Effector memory CD4-positive, alpha-beta T cell (primary cell): ENCODE results near the gene ZNF804B.

Experiments
- DNase-seq, 3 donors: peaks; one replicate each; pipeline ENCODE4 v3.0.0-alpha.2; 2020
- H3K27ac ChIP-seq: 2 replicates; pipeline ENCODE4 v1.7.0; 2013; ENCODE audit warnings: mild to moderate bottlenecking, low read length, moderate library complexity; ENCODE audit not compliant: insufficient read depth, poor library complexity, severe bottlenecking
- H3K27me3 ChIP-seq: replicated peaks from 2 replicates; pipeline ENCODE4 v1.7.0; 2013; ENCODE audit warnings: mild to moderate bottlenecking, low read length; ENCODE audit not compliant: insufficient read depth, control insufficient read depth, poor library complexity, severe bottlenecking
- H3K36me3 ChIP-seq: 2 replicates; pipeline ENCODE4 v1.7.0; 2013; ENCODE audit warnings: mild to moderate bottlenecking, low read length, moderate library complexity; ENCODE audit not compliant: control insufficient read depth, insufficient read depth
- H3K4me1 ChIP-seq: 2 replicates; pipeline ENCODE4 v1.7.0; 2013; ENCODE audit warnings: low read length, mild to moderate bottlenecking; ENCODE audit not compliant: control insufficient read depth, insufficient read depth, poor library complexity, severe bottlenecking
- H3K4me3 ChIP-seq: 2 replicates; pipeline ENCODE4 v1.7.0; 2013; ENCODE audit warnings: low read length, low read depth, mild to moderate bottlenecking; ENCODE audit not compliant: insufficient read depth, poor library complexity, severe bottlenecking
- H3K9me3 ChIP-seq: 2 replicates; pipeline ENCODE4 v1.7.0; 2013; ENCODE audit warnings: mild to moderate bottlenecking, low read length, moderate library complexity; ENCODE audit not compliant: control insufficient read depth

ZNF804B gene

GRCh38 chr7:88942815-88943501, 183.5 kb downstream of the ZNF804B start:
- Histone ChIP-seq H3K4me1 (no peaks in the 10 kb centered on the region), H3K27ac (no peak overlapping the region), H3K4me3 (no peak overlapping the region), H3K9me3 (no peaks in the 10 kb centered on the region), H3K27me3 (no peaks in the 10 kb centered on the region), H3K36me3 (no peaks in the 10 kb centered on the region)
- DNase-seq: no peak

- Histone ChIP-seq H3K36me3 (no peaks in the 10 kb centered on the region), H3K4me3 (no peak overlapping the region), H3K27ac (no peak overlapping the region), H3K27me3 (no peaks in the 10 kb centered on the region), H3K9me3 (no peaks in the 10 kb centered on the region), H3K4me1 (no peaks in the 10 kb centered on the region)
- DNase-seq: no peak
Measured at GRCh38 chr7:88951826-88952225, 192.3 kb downstream of the ZNF804B start.

GRCh38 chr7:88964418-88964817, 204.9 kb downstream of the ZNF804B start:
- H3K27ac ChIP-seq: no peak overlapping the region
- H3K9me3 ChIP-seq: no peaks in the 10 kb centered on the region
- H3K4me1 ChIP-seq: no peaks in the 10 kb centered on the region

GRCh38 chr7:88965371-88965770, 205.9 kb downstream of the ZNF804B start:
- Histone ChIP-seq H3K36me3 (no peaks in the 10 kb centered on the region), H3K4me1 (no peaks in the 10 kb centered on the region), H3K9me3 (no peaks in the 10 kb centered on the region), H3K27me3 (no peaks in the 10 kb centered on the region), H3K27ac (no peak overlapping the region), H3K4me3 (no peak overlapping the region)
- DNase-seq: no peak

More at GRCh38 chr7:88964418-88964817, 204.9 kb downstream of the ZNF804B start:
- DNase-seq: no peak
- Histone ChIP-seq H3K27me3 (no peaks in the 10 kb centered on the region), H3K36me3 (no peaks in the 10 kb centered on the region), H3K4me3 (no peak overlapping the region)

GRCh38 chr7:88967432-88967831, 207.9 kb downstream of the ZNF804B start:
- no peaks in the 10 kb centered on the region for H3K9me3 ChIP-seq
- H3K4me3 ChIP-seq: no peak overlapping the region
- no peaks in the 10 kb centered on the region for H3K36me3 ChIP-seq
- no peaks in the 10 kb centered on the region for H3K4me1 ChIP-seq
- DNase-seq: no peak
- H3K27ac ChIP-seq: no peak overlapping the region
- no peaks in the 10 kb centered on the region for H3K27me3 ChIP-seq

- no peak overlapping the region for H3K27ac ChIP-seq
- no peaks in the 10 kb centered on the region for H3K4me1 ChIP-seq
- no peak overlapping the region for H3K4me3 ChIP-seq
- no peak for DNase-seq
- H3K36me3 ChIP-seq: no peaks in the 10 kb centered on the region
- no peaks in the 10 kb centered on the region for H3K27me3 ChIP-seq
- H3K9me3 ChIP-seq: no peaks in the 10 kb centered on the region
Measured at GRCh38 chr7:88969167-88969566, 209.7 kb downstream of the ZNF804B start.

GRCh38 chr7:88985295-88985694, 225.8 kb downstream of the ZNF804B start:
- no peak overlapping the region for H3K4me3 ChIP-seq
- no peak overlapping the region for H3K27ac ChIP-seq

GRCh38 chr7:89001306-89001705, 241.8 kb downstream of the ZNF804B start:
- no peaks in the 10 kb centered on the region for H3K4me1 ChIP-seq
- no peaks in the 10 kb centered on the region for H3K9me3 ChIP-seq
- H3K27me3 ChIP-seq: no peaks in the 10 kb centered on the region
- no peaks in the 10 kb centered on the region for H3K36me3 ChIP-seq
- H3K4me3 ChIP-seq: no peak overlapping the region
- no peak overlapping the region for H3K27ac ChIP-seq
- DNase-seq: no peak

More at GRCh38 chr7:88985295-88985694, 225.8 kb downstream of the ZNF804B start:
- Histone ChIP-seq H3K4me1 (no peaks in the 10 kb centered on the region), H3K36me3 (no peaks in the 10 kb centered on the region), H3K27me3 (no peaks in the 10 kb centered on the region), H3K9me3 (no peaks in the 10 kb centered on the region)
- DNase-seq: no peak

- Histone ChIP-seq H3K27me3 (no peaks in the 10 kb centered on the region), H3K9me3 (no peaks in the 10 kb centered on the region), H3K4me1 (no peaks in the 10 kb centered on the region), H3K4me3 (peak overlapping the region; percentile 33), H3K27ac (no peak overlapping the region), H3K36me3 (no peaks in the 10 kb centered on the region)
- no peak for DNase-seq
Measured at GRCh38 chr7:89002981-89003956, 243.8 kb downstream of the ZNF804B start.

GRCh38 chr7:89012016-89012415, 252.5 kb downstream of the ZNF804B start:
- H3K4me1 ChIP-seq: no peaks in the 10 kb centered on the region
- H3K36me3 ChIP-seq: no peaks in the 10 kb centered on the region
- no peak for DNase-seq
- H3K4me3 ChIP-seq: no peak overlapping the region
- H3K27me3 ChIP-seq: no peaks in the 10 kb centered on the region
- no peaks in the 10 kb centered on the region for H3K9me3 ChIP-seq
- no peak overlapping the region for H3K27ac ChIP-seq
